HepG2 (cell line): ENCODE results near the gene TMEM127. TPM values are rescaled to one million over a fixed set of nuclear protein-coding genes. Genes with fewer than 3 reads are reported as not detected.
A peak's percentile ranks its signal among the peaks of the same experiment; 100 is the strongest.

ENCODE experiments used
- ADNP ChIP-seq: sonication (generic); formaldehyde crosslinking; IDR thresholded peaks from 2 replicates; pipeline ENCODE4 v1.4.0; 2020; ENCODE audit warnings: missing genetic modification reagents
- GRHL1 ChIP-seq: sonication (generic); formaldehyde crosslinking; conservative IDR thresholded peaks from 2 replicates; pipeline ENCODE4 v1.8.0; 2022; ENCODE audit warnings: missing genetic modification reagents
- ISX ChIP-seq: sonication (generic); formaldehyde crosslinking; conservative IDR thresholded peaks from 2 replicates; pipeline ENCODE4 v1.5.0; 2020; ENCODE audit warnings: missing genetic modification reagents
- KMT2A ChIP-seq: sonication (generic); formaldehyde crosslinking; IDR thresholded peaks from 2 replicates; pipeline ENCODE4 v1.4.0; 2020; ENCODE audit warnings: missing genetic modification reagents
- MXI1 ChIP-seq: IDR thresholded peaks from 3 replicates; pipeline ENCODE4 v1.6.1; 2012; ENCODE audit warnings: low read depth, low read length, inconsistent platforms, borderline replicate concordance
- POGZ ChIP-seq: sonication (generic); formaldehyde crosslinking; IDR thresholded peaks from 2 replicates; pipeline ENCODE4 v1.4.0; 2020; ENCODE audit warnings: mild to moderate bottlenecking, missing genetic modification reagents
- POLR2AphosphoS2 ChIP-seq: IDR thresholded peaks from 2 replicates; pipeline ENCODE4 v1.6.1; 2011; ENCODE audit warnings: low read depth, low read length, improper control_type of control experiment
- RFXAP ChIP-seq: sonication (generic); formaldehyde crosslinking; IDR thresholded peaks from 2 replicates; pipeline ENCODE4 v1.4.0; 2020; ENCODE audit warnings: missing genetic modification reagents, borderline replicate concordance
- SALL1 ChIP-seq: sonication (generic); formaldehyde crosslinking; IDR thresholded peaks from 2 replicates; pipeline ENCODE4 v1.8.0; 2022; ENCODE audit warnings: mild to moderate bottlenecking, missing genetic modification reagents
- TGIF2 ChIP-seq: IDR thresholded peaks from 2 replicates; pipeline ENCODE4 v1.6.1; 2016; ENCODE audit warnings: control low read depth, missing compliant biosample characterization
- TOPORS ChIP-seq: sonication (generic); formaldehyde crosslinking; IDR thresholded peaks from 2 replicates; pipeline ENCODE4 v1.8.0; 2023; ENCODE audit warnings: mild to moderate bottlenecking, missing genetic modification reagents
- ZMAT3 ChIP-seq: sonication (generic); formaldehyde crosslinking; conservative IDR thresholded peaks from 2 replicates; pipeline ENCODE4 v1.7.0; 2021; ENCODE audit warnings: missing genetic modification reagents
- ZNF18 ChIP-seq: sonication (generic); formaldehyde crosslinking; IDR thresholded peaks from 2 replicates; pipeline ENCODE4 v1.8.0; 2022; ENCODE audit warnings: mild to moderate bottlenecking, missing genetic modification reagents; ENCODE audit not compliant: insufficient replicate concordance
- ZNF567 ChIP-seq: sonication (generic); formaldehyde crosslinking; IDR thresholded peaks from 2 replicates; pipeline ENCODE4 v1.8.1; 2023; ENCODE audit warnings: mild to moderate bottlenecking, missing genetic modification reagents, borderline replicate concordance
- polyA plus RNA-seq, 8 experiments: library from polyadenylated mRNA; depleted of rRNA in 3 of 8; stranded (reverse) in 7 of 8; unstranded in 1 of 8; fragments of >200 nt; fragmentation: Illumina TruSeq in 4 of 8; extraction: Trizol in 4 of 8; gene quantifications; 2 replicates each; pipeline versions ENCODE4 v1.2.1 to v1.2.3, GENCODE V29; 2011 to 2016; ENCODE audit warnings: low read depth in 4 of 8, missing spikeins in 1 of 8, mixed read lengths in 1 of 8; ENCODE audit not compliant: insufficient read depth in 1 of 8
- total RNA-seq, 5 experiments: library from RNA; depleted of rRNA; stranded (reverse); fragments of >200 nt; fragmentation: Illumina TruSeq; extraction: Trizol; gene quantifications; 2 replicates each; pipeline ENCODE4 v1.2.3, GENCODE V29; 2016; ENCODE audit warnings: low read depth in 1 of 5
- TF ChIP-seq, protein P1 (sequence below): sonication (generic); formaldehyde crosslinking; IDR thresholded peaks from 2 replicates; pipeline ENCODE4 v1.5.0; 2020; ENCODE audit warnings: mild to moderate bottlenecking, missing genetic modification reagents
- TF ChIP-seq, protein P2 (sequence below): sonication (generic); formaldehyde crosslinking; IDR thresholded peaks from 2 replicates; pipeline ENCODE4 v1.5.0; 2020; ENCODE audit warnings: missing genetic modification reagents, mild to moderate bottlenecking, borderline replicate concordance
- TF ChIP-seq, protein P3 (sequence below): sonication (generic); formaldehyde crosslinking; IDR thresholded peaks from 2 replicates; pipeline ENCODE4 v1.9.0; 2022; ENCODE audit warnings: low read depth, missing genetic modification reagents
- TF ChIP-seq, protein P4 (sequence below): IDR thresholded peaks from 2 replicates; pipeline ENCODE4 v1.6.1; 2016; ENCODE audit warnings: missing genetic modification reagents, missing compliant biosample characterization

The TMEM127 gene
- total and polyA plus RNA-seq, 2 of the 13 experiments (the other 11 are each of a cell fraction or from before 2014, with no cell fraction given), result 21.5 to 33.9 TPM

- TF ChIP-seq POLR2AphosphoS2 (0 out of 2 replicates have a peak, but pooled peaks have one; percentile 51), TOPORS (CRISPR knock-in tag) (peak; percentile 64; the same call in 1 of the 2 replicates), KMT2A (peak; percentile 81), MXI1 (peak; percentile 83; the same call in 2 of the 3 replicates), TGIF2 (CRISPR knock-in tag) (peak; percentile 84), RFXAP (CRISPR knock-in tag) (peak; percentile 30; the same call in 1 of the 2 replicates), ZMAT3 (CRISPR knock-in tag) (peak; percentile 98), GRHL1 (CRISPR knock-in tag) (no peak), ZNF18 (CRISPR knock-in tag) (peak; percentile 62), ADNP (CRISPR knock-in tag) (no peak), ZNF567 (CRISPR knock-in tag) (peak; percentile 97; the same call in 1 of the 2 replicates), ISX (no peak), POGZ (CRISPR knock-in tag) (peak; percentile 97), SALL1 (CRISPR knock-in tag) (peak; percentile 74)
- TF ChIP-seq, protein P1, sequence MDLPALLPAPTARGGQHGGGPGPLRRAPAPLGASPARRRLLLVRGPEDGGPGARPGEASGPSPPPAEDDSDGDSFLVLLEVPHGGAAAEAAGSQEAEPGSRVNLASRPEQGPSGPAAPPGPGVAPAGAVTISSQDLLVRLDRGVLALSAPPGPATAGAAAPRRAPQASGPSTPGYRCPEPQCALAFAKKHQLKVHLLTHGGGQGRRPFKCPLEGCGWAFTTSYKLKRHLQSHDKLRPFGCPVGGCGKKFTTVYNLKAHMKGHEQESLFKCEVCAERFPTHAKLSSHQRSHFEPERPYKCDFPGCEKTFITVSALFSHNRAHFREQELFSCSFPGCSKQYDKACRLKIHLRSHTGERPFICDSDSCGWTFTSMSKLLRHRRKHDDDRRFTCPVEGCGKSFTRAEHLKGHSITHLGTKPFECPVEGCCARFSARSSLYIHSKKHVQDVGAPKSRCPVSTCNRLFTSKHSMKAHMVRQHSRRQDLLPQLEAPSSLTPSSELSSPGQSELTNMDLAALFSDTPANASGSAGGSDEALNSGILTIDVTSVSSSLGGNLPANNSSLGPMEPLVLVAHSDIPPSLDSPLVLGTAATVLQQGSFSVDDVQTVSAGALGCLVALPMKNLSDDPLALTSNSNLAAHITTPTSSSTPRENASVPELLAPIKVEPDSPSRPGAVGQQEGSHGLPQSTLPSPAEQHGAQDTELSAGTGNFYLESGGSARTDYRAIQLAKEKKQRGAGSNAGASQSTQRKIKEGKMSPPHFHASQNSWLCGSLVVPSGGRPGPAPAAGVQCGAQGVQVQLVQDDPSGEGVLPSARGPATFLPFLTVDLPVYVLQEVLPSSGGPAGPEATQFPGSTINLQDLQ (CRISPR knock-in tag), result peak; percentile 94
- TF ChIP-seq, protein P2, sequence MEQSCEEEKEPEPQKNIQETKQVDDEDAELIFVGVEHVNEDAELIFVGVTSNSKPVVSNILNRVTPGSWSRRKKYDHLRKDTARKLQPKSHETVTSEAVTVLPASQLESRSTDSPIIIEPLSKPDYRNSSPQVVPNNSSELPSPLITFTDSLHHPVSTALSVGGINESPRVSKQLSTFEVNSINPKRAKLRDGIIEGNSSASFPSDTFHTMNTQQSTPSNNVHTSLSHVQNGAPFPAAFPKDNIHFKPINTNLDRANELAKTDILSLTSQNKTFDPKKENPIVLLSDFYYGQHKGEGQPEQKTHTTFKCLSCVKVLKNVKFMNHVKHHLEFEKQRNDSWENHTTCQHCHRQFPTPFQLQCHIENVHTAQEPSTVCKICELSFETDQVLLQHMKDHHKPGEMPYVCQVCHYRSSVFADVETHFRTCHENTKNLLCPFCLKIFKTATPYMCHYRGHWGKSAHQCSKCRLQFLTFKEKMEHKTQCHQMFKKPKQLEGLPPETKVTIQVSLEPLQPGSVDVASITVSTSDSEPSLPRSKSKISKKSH (CRISPR knock-in tag), result no peak; the same call in 1 of the 2 replicates
- TF ChIP-seq, protein P3, sequence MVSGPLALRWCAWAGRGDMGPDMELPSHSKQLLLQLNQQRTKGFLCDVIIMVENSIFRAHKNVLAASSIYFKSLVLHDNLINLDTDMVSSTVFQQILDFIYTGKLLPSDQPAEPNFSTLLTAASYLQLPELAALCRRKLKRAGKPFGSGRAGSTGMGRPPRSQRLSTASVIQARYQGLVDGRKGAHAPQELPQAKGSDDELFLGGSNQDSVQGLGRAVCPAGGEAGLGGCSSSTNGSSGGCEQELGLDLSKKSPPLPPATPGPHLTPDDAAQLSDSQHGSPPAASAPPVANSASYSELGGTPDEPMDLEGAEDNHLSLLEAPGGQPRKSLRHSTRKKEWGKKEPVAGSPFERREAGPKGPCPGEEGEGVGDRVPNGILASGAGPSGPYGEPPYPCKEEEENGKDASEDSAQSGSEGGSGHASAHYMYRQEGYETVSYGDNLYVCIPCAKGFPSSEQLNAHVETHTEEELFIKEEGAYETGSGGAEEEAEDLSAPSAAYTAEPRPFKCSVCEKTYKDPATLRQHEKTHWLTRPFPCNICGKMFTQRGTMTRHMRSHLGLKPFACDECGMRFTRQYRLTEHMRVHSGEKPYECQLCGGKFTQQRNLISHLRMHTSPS (CRISPR knock-in tag), result no peak
- TF ChIP-seq, protein P4, sequence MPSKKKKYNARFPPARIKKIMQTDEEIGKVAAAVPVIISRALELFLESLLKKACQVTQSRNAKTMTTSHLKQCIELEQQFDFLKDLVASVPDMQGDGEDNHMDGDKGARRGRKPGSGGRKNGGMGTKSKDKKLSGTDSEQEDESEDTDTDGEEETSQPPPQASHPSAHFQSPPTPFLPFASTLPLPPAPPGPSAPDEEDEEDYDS (CRISPR knock-in tag), result peak; percentile 97
These were observed 57.4 kb downstream of the TMEM127 start, which contains the start of gene STARD7 (continued) for GRCh38 chr2:96208143-96209010.
